IMR-90 (cell line): ENCODE measurements around the gene HYCC1. TPM values are rescaled to one million over a fixed set of nuclear protein-coding genes. Genes with fewer than 3 reads are reported as not detected.
"Not testable (repeated sequence)": the region's sequence is repeated elsewhere in the genome, so short reads cannot be mapped to it uniquely, and the experiment has no call there.

ENCODE experiments used
- ATAC-seq: fragments of 200-7000 bp; cut with Tn5 transposase; 2 replicates; pipeline ENCODE4 v1.9.1; 2020; ENCODE audit warnings: low read depth, mild to moderate bottlenecking, moderate library complexity
- BruUV-seq: library from RNA; stranded (reverse); fragments of 400-500 nt; replicated peaks from 2 replicates; lab custom pipeline; 2021; lab: Mats Ljungman, UMichigan
- CTCF ChIA-PET: fragments of 300-600 bp; formaldehyde crosslinking; extraction: SDS; loops from one replicate; lab custom pipeline; 2021; ENCODE audit warnings: antibody characterized with exemption; lab: Yijun Ruan, JAX
- POLR2A ChIA-PET: fragments of 300-600 bp; sonication (Branson Sonifier 250); formaldehyde crosslinking; loops from one replicate; lab custom pipeline; 2022; ENCODE audit warnings: antibody characterized with exemption; ENCODE audit not compliant: unreplicated experiment; lab: Charles Lee
- DNase-seq: peaks from one replicate; pipeline ENCODE4 v3.0.0; 2013
- H2AFZ ChIP-seq: replicated peaks from 2 replicates; pipeline ENCODE3; 2013; ENCODE audit warnings: low read length, mild to moderate bottlenecking; ENCODE audit not compliant: poor library complexity
- H2AK5ac ChIP-seq: 2 replicates; pipeline ENCODE4 v1.6.1; 2013; ENCODE audit warnings: low read depth, low read length, inconsistent platforms
- H2AK9ac ChIP-seq: replicated peaks from 2 replicates; pipeline ENCODE3; 2013; ENCODE audit warnings: mild to moderate bottlenecking, low read depth, low read length, moderate library complexity; ENCODE audit not compliant: poor library complexity
- H2BK120ac ChIP-seq: 2 replicates; pipeline ENCODE4 v1.6.1; 2013; ENCODE audit warnings: low read depth, low read length, inconsistent platforms
- H2BK15ac ChIP-seq: 3 replicates; pipeline ENCODE4 v1.6.1; 2013; ENCODE audit warnings: low read depth, low read length, inconsistent platforms
- H2BK20ac ChIP-seq: 2 replicates; pipeline ENCODE4 v1.6.1; 2013; ENCODE audit warnings: low read depth, mild to moderate bottlenecking, inconsistent platforms, low read length, moderate library complexity
- H2BK5ac ChIP-seq: 2 replicates; pipeline ENCODE4 v1.6.1; 2013; ENCODE audit warnings: mild to moderate bottlenecking, low read depth, low read length, inconsistent platforms; ENCODE audit not compliant: poor library complexity, severe bottlenecking
- H3K14ac ChIP-seq: replicated peaks from 2 replicates; pipeline ENCODE4 v1.6.1; 2013; ENCODE audit warnings: low read depth, low read length, inconsistent platforms
- H3K18ac ChIP-seq: 2 replicates; pipeline ENCODE4 v1.6.1; 2013; ENCODE audit warnings: low read depth, low read length, control low read depth
- H3K23ac ChIP-seq: 2 replicates; pipeline ENCODE4 v1.6.1; 2013; ENCODE audit warnings: low read depth, low read length, inconsistent platforms
- H3K27ac ChIP-seq: 2 replicates; pipeline ENCODE4 v1.5.1; 2013; ENCODE audit warnings: mild to moderate bottlenecking, control low read depth, low read length; ENCODE audit not compliant: insufficient read depth
- H3K27me3 ChIP-seq: 2 replicates; pipeline ENCODE4 v1.6.1; 2013; ENCODE audit warnings: low read length; ENCODE audit not compliant: control insufficient read depth, insufficient read depth
- H3K36me3 ChIP-seq: 2 replicates; pipeline ENCODE4 v1.6.1; 2013; ENCODE audit warnings: low read length, mixed read lengths; ENCODE audit not compliant: control insufficient read depth, insufficient read depth
- H3K4ac ChIP-seq: 2 replicates; pipeline ENCODE4 v1.6.1; 2013; ENCODE audit warnings: low read depth, low read length, inconsistent platforms
- H3K4me1 ChIP-seq: 2 replicates; pipeline ENCODE4 v1.6.1; 2013; ENCODE audit warnings: low read length, mixed read lengths; ENCODE audit not compliant: control insufficient read depth, insufficient read depth
- H3K4me2 ChIP-seq: 2 replicates; pipeline ENCODE4 v1.6.1; 2013; ENCODE audit warnings: low read depth, mild to moderate bottlenecking, control low read depth, low read length, moderate library complexity
- H3K4me3 ChIP-seq: 2 replicates; pipeline ENCODE4 v1.5.1; 2013; ENCODE audit warnings: low read depth, mild to moderate bottlenecking, control low read depth, low read length, moderate library complexity; ENCODE audit not compliant: insufficient read depth
- H3K56ac ChIP-seq: 2 replicates; pipeline ENCODE4 v1.6.1; 2013; ENCODE audit warnings: low read length, inconsistent platforms; ENCODE audit not compliant: insufficient read depth; ENCODE audit errors: extremely low read depth
- H3K79me1 ChIP-seq, 2 experiments: 2 replicates each; pipeline ENCODE4 v1.6.1; 2013; ENCODE audit warnings: low read length in 2 of 2, inconsistent platforms in 1 of 2, low read depth in 1 of 2
- H3K9ac ChIP-seq: 2 replicates; pipeline ENCODE4 v1.6.1; 2013; ENCODE audit warnings: low read depth, low read length, control low read depth
- H3K9me1 ChIP-seq: 2 replicates; pipeline ENCODE4 v1.6.1; 2013; ENCODE audit warnings: low read length, inconsistent platforms; ENCODE audit not compliant: insufficient read depth
- H3K9me3 ChIP-seq: 2 replicates; pipeline ENCODE4 v1.6.1; 2013; ENCODE audit warnings: low read length; ENCODE audit not compliant: control insufficient read depth, insufficient read depth
- H4K20me1 ChIP-seq: 2 replicates; pipeline ENCODE4 v1.6.1; 2013; ENCODE audit warnings: low read length, inconsistent platforms; ENCODE audit not compliant: insufficient read depth
- H4K5ac ChIP-seq: 2 replicates; pipeline ENCODE4 v1.6.1; 2013; ENCODE audit warnings: mild to moderate bottlenecking, low read depth, low read length, control low read depth
- H4K8ac ChIP-seq, 2 experiments: 2 replicates each; pipeline ENCODE4 v1.6.1; 2013; ENCODE audit warnings: low read depth in 2 of 2, low read length in 2 of 2, control low read depth in 1 of 2, inconsistent platforms in 1 of 2
- H4K91ac ChIP-seq: 2 replicates; pipeline ENCODE4 v1.6.1; 2013; ENCODE audit warnings: low read depth, low read length, inconsistent platforms; ENCODE audit not compliant: insufficient read depth
- WGBS, 2 experiments: methylation state at CpG; one replicate each; pipeline versions ENCODE4 v1.1.5 to v1.1.7; 2013; ENCODE audit warnings: missing lambda C conversion rate in 2 of 2; ENCODE audit not compliant: insufficient read length in 1 of 2; ENCODE audit errors: extremely low coverage in 2 of 2; 5-methylcytosine and 5-hydroxymethylcytosine counted together
- dilution Hi-C: fragments of 300-500 bp; cut with HindIII; formaldehyde crosslinking; loops from one replicate; pipeline ENCODE4 v1.14.3; 2018; ENCODE audit warnings: low sequenced_read_pairs; ENCODE audit not compliant: unreplicated experiment
- in situ Hi-C: fragments of 300-500 bp; cut with MboI; formaldehyde crosslinking; loops from 3 replicates; pipeline ENCODE4 v1.14.3; 2019; ENCODE audit warnings: low sequenced_read_pairs, inconsistent platforms, mixed read lengths
- intact Hi-C: fragments of 100-400 bp; cut with micrococcal nuclease; formaldehyde crosslinking; loops from 2 replicates; pipeline ENCODE4 v1.10.0; 2022
- polyA plus RNA-seq, 3 experiments: library from polyadenylated mRNA; depleted of rRNA; stranded (reverse); fragments of >200 nt; gene quantifications; 2 replicates each; pipeline ENCODE4 v1.2.3, GENCODE V29; 2012; ENCODE audit warnings: low replicate concordance in 1 of 3
- total RNA-seq: library from RNA; depleted of rRNA; stranded (reverse); fragments of >200 nt; gene quantifications from 2 replicates; pipeline ENCODE4 v1.2.3, GENCODE V29; 2012

HYCC1 gene
- total and polyA plus RNA-seq, 2 of the 4 experiments (the other 2 are of a cell fraction) = 44.1 to 78.3 TPM

- H3K56ac ChIP-seq, in situ Hi-C loops, H3K9ac ChIP-seq, H3K27ac ChIP-seq, H3K23ac ChIP-seq, CTCF ChIA-PET, H3K27me3 ChIP-seq, H2BK5ac ChIP-seq, BruUV-seq, H3K14ac ChIP-seq, H2AK9ac ChIP-seq, H2AK5ac ChIP-seq, H2BK120ac ChIP-seq, H3K4me1 ChIP-seq, H2BK15ac ChIP-seq, H3K9me3 ChIP-seq, intact Hi-C loops, H4K5ac ChIP-seq, H3K4me2 ChIP-seq, H3K9me1 ChIP-seq, H4K91ac ChIP-seq, DNase-seq, H3K79me1 ChIP-seq, dilution Hi-C loops, H3K4ac ChIP-seq, H4K8ac ChIP-seq, H3K4me3 ChIP-seq, POLR2A ChIA-PET, ATAC-seq, H2BK20ac ChIP-seq, H4K20me1 ChIP-seq, H3K18ac ChIP-seq, H3K36me3 ChIP-seq, H2AFZ ChIP-seq: not testable (repeated sequence)
- WGBS, 2 experiments = no CpG with 5 or more reads among the region's 4 CpGs
Measured at GRCh38 chr7:23039674-23040073, 25.7 kb upstream of the HYCC1 start.

- H3K23ac ChIP-seq, in situ Hi-C loops, H3K56ac ChIP-seq, H3K4me1 ChIP-seq, H2BK5ac ChIP-seq, H4K5ac ChIP-seq, H4K8ac ChIP-seq, H3K4me3 ChIP-seq, H4K20me1 ChIP-seq, H2BK20ac ChIP-seq, H2BK120ac ChIP-seq, H4K91ac ChIP-seq, H3K27me3 ChIP-seq, H3K27ac ChIP-seq, H3K9me3 ChIP-seq, H2AK9ac ChIP-seq, H3K18ac ChIP-seq, ATAC-seq, H2AFZ ChIP-seq, BruUV-seq, H3K14ac ChIP-seq, H3K36me3 ChIP-seq, H3K79me1 ChIP-seq, POLR2A ChIA-PET, H3K9me1 ChIP-seq, H2AK5ac ChIP-seq, dilution Hi-C loops, DNase-seq, H3K9ac ChIP-seq, CTCF ChIA-PET, H2BK15ac ChIP-seq, H3K4ac ChIP-seq, intact Hi-C loops, H3K4me2 ChIP-seq: not testable (repeated sequence)
- WGBS, 2 experiments = no CpG with 5 or more reads among the region's 34 CpGs
Measured at GRCh38 chr7:23035542-23036371, 21.8 kb upstream of the HYCC1 start.
